HG03378 (cell line): Measurements from ENCODE around the gene CADPS.

Experiments used
- ATAC-seq: cut with Tn5 transposase; IDR thresholded peaks from one replicate; pipeline ENCODE4 v1.9.1; 2021; ENCODE audit warnings: mild to moderate bottlenecking, moderate library complexity; ENCODE audit not compliant: unreplicated experiment

The CADPS gene

DNA sequence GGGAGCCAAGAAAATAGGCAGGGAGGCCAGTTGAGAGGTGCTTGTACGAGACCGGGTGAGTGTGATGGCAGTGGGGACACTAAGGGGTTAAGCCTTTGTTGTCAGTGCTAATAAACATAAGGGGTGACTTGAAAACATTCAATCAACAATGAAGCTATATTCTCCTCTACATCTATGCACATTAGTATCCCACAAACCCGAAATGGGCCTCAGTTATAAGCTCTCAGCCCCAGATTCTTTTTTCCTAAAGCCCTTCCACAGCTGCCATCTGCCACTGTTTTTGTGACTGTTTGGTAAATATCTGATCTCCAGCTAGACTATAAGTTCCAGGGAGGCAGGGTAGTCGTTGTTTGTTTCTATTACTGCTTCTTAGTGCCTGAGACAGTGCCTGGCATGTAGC lies 118.2 kb downstream of the CADPS start:
- no peak for ATAC-seq

DNA sequence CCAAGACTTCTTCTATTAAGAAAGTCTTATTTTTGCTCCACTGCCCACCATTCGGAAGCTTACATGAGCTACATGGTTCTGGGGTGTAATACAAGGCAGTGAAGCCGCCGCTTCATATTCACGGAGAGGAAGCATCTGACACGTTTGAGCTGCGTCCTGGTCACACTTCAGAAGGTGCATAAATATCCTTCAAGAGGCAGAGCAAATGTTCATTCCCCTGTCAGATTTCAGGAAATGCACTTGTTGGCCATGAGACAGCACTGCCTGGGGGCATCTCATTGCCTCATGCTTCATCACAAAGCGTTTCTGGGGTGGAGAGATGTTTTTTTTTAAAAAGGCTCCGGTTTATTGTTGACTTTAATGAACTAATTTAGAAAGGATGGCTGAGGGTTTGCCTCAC lies 119.9 kb downstream of the CADPS start:
- no peak for ATAC-seq

GRCh38 chr3:62749657-62750056 lies 125.6 kb downstream of the CADPS start:
- ATAC-seq = no peak

- ATAC-seq = no peak
Observed at GRCh38 chr3:62749130-62749529, 126.1 kb downstream of the CADPS start.

GRCh38 chr3:62737449-62737848 lies 137.8 kb downstream of the CADPS start:
- no peak for ATAC-seq

DNA sequence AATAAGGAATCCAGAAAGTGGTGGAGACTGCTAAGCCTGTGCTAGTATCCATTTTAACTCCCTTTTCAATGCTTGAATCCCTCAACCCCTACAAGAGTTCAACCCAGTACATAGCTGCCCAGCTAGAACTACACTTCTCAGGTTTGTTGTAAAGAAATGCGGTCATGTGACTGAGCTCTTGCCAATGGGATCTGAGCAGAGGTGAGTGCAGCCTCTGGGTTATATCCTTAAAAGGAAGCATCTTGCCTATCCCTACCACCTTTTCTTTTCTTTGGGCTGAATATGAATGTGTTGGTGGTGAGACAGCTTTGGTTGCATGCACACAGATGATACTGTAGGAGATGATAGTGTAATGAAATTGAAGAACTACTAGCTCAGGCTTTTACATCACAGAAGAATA lies 139.7 kb downstream of the CADPS start:
- ATAC-seq = no peak

GRCh38 chr3:62732183-62732904 lies 142.9 kb downstream of the CADPS start:
- no peak for ATAC-seq

DNA sequence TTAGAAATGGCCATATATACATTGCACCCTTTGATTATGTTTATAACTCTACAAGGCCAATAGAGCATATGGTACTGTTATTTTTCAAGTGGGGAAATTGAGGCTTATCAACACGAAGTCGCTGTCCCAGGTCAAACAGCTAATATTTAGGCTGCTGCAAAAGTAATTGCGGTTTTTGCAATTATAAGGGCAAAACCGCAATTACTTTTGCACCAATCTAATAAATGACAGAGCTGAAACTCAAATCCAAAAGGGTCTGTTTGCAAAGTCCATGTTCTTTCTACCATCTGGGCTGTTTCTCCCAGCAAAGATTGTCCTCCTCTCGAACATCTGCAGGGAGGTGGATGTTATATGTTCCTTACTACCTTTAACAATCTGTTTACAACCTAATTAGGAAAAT lies 147.2 kb downstream of the CADPS start:
- no peak for ATAC-seq

- ATAC-seq = no peak
Observed at GRCh38 chr3:62727536-62727935, 147.7 kb downstream of the CADPS start.

DNA sequence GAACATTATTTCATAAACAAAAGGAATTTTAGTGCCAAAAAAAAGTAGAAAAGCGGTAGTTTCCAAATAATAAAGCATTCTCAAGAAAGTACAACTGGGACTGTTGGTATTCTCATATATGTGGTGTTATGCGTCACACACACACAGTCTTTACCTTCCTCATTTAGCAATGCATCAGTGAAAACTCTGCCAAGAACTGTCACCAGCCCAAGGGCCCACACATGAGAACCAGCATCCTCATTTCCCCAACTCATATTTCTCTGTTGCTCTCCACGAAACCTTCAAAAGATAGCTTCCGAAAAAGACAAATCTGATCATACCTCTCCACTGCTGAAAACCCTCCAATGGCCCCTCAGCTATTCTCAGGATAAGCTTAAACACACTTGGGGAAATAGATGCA lies 150.7 kb downstream of the CADPS start:
- ATAC-seq = no peak

DNA sequence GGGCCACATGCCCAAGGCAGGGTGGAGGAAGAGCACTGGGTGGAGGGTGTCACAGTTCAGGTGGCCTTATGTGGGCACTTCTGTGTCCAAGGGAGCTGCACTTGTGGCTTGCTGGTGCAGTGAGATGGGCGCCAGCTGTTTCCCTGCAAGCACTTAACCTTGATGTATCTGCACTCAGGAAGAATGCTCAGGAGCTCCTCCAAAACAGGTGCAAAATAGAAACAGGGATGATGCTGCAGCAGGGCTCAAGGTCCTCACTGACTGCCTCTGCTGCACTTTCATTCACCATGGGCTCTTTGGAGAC lies 151.3 kb downstream of the CADPS start:
- ATAC-seq = no peak

DNA sequence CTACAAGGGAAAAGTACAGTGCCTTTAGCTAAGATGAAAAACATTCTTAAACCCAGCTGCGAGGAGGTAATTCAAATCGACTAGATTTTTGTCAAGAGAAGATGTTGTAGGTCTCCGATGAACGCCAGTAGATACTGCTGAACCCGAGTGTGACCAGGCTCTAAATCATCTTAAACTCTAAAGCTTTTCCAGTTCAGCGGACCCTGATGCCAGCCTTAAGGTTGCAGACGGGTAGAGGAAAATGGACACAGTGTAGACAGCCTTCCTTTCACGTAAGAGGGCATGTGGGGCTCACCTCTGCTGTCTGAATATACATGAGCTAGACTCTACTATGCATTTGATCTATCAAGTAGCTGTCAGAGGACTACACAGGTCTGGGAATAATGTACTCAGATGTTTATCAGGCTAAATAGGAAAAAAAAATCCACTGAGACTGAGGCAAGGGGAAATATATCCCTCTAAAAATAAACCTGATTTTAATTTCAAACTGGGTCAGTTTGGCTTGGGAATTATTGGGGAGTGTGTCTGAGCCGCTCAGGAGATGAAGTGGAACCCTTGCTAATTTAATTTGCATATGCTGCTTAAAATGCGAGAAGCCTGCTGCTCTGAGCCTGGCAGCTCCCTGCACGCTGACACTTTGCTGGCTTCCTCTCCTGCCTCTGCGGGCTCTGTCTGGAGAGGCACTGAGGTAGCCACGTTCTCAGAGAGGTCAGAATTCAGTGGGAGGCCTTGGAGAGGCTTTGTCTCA lies 151.9 kb downstream of the CADPS start:
- no peak for ATAC-seq

DNA sequence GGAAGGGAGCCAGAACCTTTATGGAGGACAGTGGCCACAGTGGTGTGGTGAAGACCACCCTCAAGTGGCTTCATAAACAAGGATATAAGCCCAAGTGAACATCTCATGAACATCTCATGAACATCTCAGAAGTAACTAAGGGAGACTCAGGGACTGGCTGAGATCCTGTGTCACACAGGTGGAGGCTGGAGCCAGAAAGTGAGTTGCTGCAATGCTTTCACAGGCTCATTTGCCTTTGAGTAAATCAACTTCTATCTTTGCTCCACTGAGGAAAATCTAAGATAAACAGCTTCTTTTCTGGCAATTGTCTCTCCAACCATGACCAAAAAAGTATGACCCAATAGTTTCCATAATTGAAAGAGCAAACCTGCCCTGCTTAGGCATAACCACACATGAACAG lies 152.9 kb downstream of the CADPS start:
- ATAC-seq = no peak

GRCh38 chr3:62718515-62719320 lies 156.5 kb downstream of the CADPS start:
- no peak for ATAC-seq

DNA sequence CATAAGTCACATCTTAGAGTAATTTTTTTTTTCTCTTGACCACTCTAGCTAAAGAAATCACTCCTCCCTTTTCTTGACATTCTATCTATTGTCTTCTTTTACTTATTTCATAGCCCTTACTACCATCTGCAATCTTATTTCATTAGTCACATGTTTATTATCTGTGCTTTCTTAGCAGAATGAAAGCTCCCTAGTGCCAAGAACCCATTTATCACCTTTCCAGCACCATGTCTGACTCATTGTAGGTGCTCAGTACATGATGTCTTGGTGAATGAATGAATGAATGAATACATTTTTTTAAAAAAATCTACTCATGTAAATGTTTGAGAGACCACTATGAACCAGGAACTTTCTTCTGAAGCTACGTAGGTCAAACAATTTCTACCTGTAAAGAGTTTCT lies 157.2 kb downstream of the CADPS start:
- ATAC-seq = no peak

DNA sequence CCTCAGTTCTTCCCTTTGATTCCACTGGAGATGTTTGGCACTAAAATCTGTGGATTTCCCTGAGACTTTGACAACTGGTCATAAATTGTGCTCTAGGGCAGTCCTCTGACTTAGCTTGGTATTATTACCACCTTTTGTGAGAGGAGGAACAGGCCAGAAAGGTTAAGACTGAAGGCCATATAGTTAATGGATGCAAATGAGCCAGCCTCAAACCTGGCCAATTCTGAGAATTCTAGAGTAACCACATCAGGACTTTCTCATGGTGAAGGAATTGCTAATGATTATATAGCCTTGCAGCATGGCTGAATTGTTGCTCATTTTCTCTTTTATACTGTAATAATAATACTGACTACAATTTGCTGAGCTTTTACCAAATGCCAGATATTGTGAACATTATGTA lies 162.5 kb downstream of the CADPS start:
- no peak for ATAC-seq

DNA sequence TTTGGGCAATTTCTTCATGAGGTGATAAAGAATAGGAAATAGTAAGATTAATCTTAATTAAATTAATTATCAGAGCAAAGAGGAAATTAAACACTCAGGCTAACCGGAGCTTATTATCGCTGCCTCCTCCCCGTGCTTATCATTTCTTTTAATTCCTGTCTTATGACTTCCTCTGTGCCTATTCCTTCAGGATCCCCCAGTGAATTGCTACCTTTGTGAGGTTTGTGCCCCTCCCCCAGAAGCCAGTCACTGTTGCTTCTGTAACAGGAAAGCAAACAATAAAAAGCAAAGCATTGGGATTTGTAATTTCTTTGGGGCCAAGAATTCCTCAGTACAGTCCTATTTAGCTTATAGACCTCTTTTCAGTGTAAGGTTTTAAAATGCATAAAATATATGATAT lies 164.5 kb downstream of the CADPS start:
- ATAC-seq = no peak

DNA sequence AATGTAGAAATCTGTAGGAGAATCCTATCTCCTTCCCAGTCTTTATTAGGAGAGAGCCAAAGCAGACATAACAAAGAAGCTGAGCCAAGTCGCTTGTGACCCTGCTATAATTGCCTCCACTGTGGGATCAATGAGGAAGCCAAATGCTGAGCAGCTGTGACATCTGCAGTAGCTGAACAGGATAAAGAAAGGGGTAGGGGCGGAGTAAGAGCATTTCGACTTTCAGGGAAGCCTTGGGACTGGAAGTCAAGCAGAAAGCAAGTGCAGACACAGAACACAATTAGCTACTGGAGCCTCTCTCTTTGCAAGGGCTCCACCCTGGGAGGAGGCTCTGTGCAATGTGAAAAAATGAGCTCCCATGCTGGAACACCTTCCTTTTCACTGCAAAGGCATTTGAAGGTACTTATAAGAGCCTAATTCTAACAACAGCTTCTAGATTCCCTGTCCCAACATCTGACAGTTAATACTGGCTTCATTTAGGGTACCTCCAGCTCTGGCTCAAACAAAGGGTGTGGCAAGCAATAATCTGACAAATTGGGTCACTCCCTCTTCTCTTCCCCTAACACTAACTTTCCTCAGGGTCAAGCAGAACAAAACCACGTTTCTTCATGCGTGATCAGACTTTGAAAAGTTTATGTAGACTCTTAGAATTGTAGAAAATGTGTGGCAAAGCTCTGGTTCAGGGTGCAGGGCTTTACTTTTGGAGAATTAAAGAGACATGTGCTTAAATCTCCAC lies 166.4 kb downstream of the CADPS start:
- ATAC-seq = no peak

GRCh38 chr3:62705721-62706120 lies 169.5 kb downstream of the CADPS start:
- no peak for ATAC-seq

GRCh38 chr3:62703451-62704167 lies 171.6 kb downstream of the CADPS start:
- no peak for ATAC-seq

DNA sequence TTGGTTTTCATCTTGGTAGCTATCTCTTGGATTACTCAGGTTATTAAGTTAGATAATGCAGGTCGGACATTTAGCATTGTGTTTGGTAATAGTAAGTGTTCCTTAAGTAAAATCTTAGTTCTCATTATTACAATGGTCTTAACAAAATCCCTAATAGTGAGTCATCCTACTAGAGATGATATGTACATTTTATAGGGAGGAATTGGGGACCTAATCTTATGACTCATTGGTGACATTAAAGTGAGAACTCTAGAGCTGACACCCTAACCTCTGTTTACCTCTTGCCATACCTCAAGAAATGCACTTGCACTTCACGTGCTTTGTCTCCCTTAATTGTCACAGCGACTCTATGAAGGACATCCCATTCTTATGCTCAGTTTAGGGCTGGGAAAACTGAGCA lies 174.9 kb downstream of the CADPS start:
- no peak for ATAC-seq
